Nephron (organoid): ENCODE measurements around the gene TMEM167B.

ENCODE experiments used
- H3K27ac Mint-ChIP-seq, 3 experiments: 2 replicates each; pipeline ENCODE4 v1.8.0; 2020; ENCODE audit warnings: mixed read lengths in 3 of 3, mild to moderate bottlenecking in 2 of 3, moderate library complexity in 1 of 3
- H3K27me3 Mint-ChIP-seq: 2 replicates; pipeline ENCODE4 v1.8.0; 2021; ENCODE audit warnings: low read depth, mild to moderate bottlenecking, moderate library complexity, mixed read lengths
- H3K36me3 Mint-ChIP-seq: 2 replicates; pipeline ENCODE4 v1.8.0; 2020; ENCODE audit warnings: low read depth, mixed read lengths
- H3K4me1 Mint-ChIP-seq: 2 replicates; pipeline ENCODE4 v1.8.0; 2020; ENCODE audit warnings: mixed read lengths
- H3K4me3 Mint-ChIP-seq, 3 experiments: 2 replicates each; pipeline ENCODE4 v1.8.0; 2020; ENCODE audit warnings: mild to moderate bottlenecking in 3 of 3, mixed read lengths in 3 of 3, moderate library complexity in 2 of 3
- H3K9me3 Mint-ChIP-seq: 2 replicates; pipeline ENCODE4 v1.8.0; 2020; ENCODE audit warnings: mixed read lengths
- TF ChIP-seq, protein P1 (sequence below), 3 experiments: fragments of 200-600 bp; sonication (generic); IDR thresholded peaks; one replicate each; pipeline ENCODE4 v1.5.0; 2021; ENCODE audit warnings: antibody characterized with exemption in 3 of 3; ENCODE audit not compliant: unreplicated experiment in 3 of 3

Gene TMEM167B

DNA sequence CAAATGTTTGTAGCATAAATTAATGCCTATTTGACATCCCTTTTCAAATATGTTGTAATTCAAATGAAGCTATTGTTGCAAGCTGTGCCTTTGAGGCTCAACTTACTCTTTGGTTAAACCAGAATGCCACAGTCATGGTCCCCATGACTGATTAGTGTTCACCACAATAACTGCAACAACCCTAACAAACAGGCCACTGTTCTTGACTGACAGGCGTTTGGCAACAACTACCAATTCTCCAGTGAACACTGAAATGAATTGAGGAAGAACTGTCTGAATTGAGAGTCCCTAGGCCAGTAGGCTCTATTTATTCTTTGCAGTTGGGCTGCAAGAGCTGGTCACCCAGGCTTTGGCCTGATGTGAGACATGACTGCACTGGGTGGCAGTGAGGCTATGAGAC, 6.6 kb upstream of the TMEM167B start:
- Mint-ChIP-seq H3K27ac (peak overlapping the region in 2 of 3 experiments; percentile 37 to 58), H3K36me3 (no peaks in the 10 kb centered on the region), H3K9me3 (no peaks in the 10 kb centered on the region), H3K4me1 (no peaks in the 10 kb centered on the region), H3K4me3 (no peak overlapping the region), H3K27me3 (no peaks in the 10 kb centered on the region)
- TF ChIP-seq, protein P1, sequence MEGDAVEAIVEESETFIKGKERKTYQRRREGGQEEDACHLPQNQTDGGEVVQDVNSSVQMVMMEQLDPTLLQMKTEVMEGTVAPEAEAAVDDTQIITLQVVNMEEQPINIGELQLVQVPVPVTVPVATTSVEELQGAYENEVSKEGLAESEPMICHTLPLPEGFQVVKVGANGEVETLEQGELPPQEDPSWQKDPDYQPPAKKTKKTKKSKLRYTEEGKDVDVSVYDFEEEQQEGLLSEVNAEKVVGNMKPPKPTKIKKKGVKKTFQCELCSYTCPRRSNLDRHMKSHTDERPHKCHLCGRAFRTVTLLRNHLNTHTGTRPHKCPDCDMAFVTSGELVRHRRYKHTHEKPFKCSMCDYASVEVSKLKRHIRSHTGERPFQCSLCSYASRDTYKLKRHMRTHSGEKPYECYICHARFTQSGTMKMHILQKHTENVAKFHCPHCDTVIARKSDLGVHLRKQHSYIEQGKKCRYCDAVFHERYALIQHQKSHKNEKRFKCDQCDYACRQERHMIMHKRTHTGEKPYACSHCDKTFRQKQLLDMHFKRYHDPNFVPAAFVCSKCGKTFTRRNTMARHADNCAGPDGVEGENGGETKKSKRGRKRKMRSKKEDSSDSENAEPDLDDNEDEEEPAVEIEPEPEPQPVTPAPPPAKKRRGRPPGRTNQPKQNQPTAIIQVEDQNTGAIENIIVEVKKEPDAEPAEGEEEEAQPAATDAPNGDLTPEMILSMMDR (IDR thresholded peaks at IDR 0.05; ENCODE audit: unreplicated experiment in 3 of 3), result no peak

DNA sequence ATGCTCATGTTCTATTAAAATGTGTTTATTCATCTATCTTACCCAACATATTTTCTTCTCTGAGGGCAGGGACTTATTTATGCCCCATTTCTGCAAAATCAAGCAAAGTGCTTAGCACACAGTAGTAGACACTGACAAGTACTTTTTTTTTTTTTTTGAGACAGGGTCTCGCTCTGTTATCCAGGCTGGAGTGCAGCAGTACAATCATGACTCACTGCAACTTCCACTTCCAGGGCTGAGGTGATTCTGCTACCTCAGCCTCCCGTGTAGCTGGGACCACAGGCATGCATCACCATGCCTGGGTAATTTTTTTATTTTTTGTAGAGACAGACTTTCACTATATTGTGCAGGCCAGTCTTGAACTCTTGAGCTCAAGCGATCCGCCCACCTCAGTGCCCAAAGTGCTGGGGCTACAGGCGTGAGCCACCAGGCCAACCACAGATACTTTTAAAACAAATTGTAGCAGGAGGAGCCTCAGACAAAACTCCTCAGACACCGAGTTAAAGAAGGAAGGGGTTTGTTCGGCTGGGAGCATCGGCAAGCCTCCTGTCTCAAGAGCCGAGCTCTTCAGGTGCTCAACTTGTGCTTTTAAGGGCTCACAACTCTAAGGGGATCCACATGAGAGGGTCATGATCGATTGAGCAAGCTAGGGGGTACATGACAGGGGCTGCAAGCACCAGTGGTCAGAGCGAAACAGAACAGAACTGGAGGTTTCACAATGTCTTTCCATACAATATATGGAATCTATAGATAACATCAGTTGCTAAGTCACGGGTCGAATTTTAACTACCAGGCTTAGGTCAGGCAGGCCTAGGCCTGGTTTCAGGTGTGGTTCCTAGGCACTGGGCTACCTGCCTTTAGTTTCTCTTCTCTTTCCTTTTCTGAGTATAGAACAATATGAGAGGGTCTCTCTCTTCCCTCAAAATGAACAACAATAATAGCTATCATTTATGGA, 5.7 kb upstream of the TMEM167B start:
- TF ChIP-seq, protein P1 (IDR thresholded peaks at IDR 0.05; ENCODE audit: unreplicated experiment in 3 of 3), result no peak
- peaks cover 4% of the 10 kb centered on the region for H3K36me3 Mint-ChIP-seq
- no peak overlapping the region for H3K27ac Mint-ChIP-seq
- H3K9me3 Mint-ChIP-seq, result no peaks in the 10 kb centered on the region
- no peaks in the 10 kb centered on the region for H3K4me1 Mint-ChIP-seq
- no peaks in the 10 kb centered on the region for H3K27me3 Mint-ChIP-seq
- H3K4me3 Mint-ChIP-seq, result no peak overlapping the region

GRCh38 chr1:109089242-109090015, 1.1 kb upstream of the TMEM167B start:
- Mint-ChIP-seq H3K36me3 (peaks cover 19% of the 10 kb centered on the region), H3K27ac (peak overlapping the region; percentile 69 to 97 (median 87)), H3K9me3 (no peaks in the 10 kb centered on the region), H3K4me1 (peaks cover 22% of the 10 kb centered on the region), H3K4me3 (peak overlapping the region; percentile 94 to 95 (median 95)), H3K27me3 (no peaks in the 10 kb centered on the region)
- TF ChIP-seq, protein P1 (IDR thresholded peaks at IDR 0.05; ENCODE audit: unreplicated experiment in 3 of 3), result peak in 2 of 3 experiments; percentile 27 to 40

- Mint-ChIP-seq H3K36me3 (peaks cover 27% of the 10 kb centered on the region), H3K4me3 (peak overlapping the region; percentile 94 to 95 (median 95)), H3K4me1 (peaks cover 22% of the 10 kb centered on the region), H3K27ac (peak overlapping the region; percentile 97 to 99 (median 98)), H3K9me3 (no peaks in the 10 kb centered on the region), H3K27me3 (no peaks in the 10 kb centered on the region)
- TF ChIP-seq, protein P1 (IDR thresholded peaks at IDR 0.05; ENCODE audit: unreplicated experiment in 3 of 3), result no peak
These were observed 694 bp downstream of the TMEM167B start for GRCh38 chr1:109091078-109091838.

DNA sequence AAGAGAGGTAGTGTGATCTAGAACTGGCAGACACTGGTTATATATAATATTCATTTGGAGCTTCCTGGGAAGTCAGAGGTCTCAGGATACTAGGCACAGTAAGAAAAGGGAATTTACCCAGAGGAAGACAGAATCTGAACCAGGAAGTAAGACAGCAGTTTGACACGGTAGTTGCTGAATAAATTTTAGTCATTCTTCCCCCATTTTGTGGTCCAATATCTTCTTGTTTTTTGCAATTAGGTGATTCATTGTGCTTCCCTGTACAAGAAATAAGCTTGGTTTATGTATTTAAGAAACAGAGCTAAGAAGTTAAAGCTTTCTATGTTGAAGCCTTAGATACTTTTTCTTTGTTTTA, 1.3 kb downstream of the TMEM167B start:
- TF ChIP-seq, protein P1 (IDR thresholded peaks at IDR 0.05; ENCODE audit: unreplicated experiment in 3 of 3), result no peak
- Mint-ChIP-seq H3K4me3 (peak overlapping the region; percentile 94 to 95 (median 95)), H3K27ac (peak overlapping the region; percentile 97 to 99 (median 98)), H3K9me3 (no peaks in the 10 kb centered on the region), H3K36me3 (peaks cover 27% of the 10 kb centered on the region), H3K27me3 (no peaks in the 10 kb centered on the region), H3K4me1 (peaks cover 22% of the 10 kb centered on the region)
